Natural killer cell (primary cell): ENCODE data around the gene EEA1. TPM values are rescaled to one million over a fixed set of nuclear protein-coding genes. Genes with fewer than 3 reads are reported as not detected.

Source experiments
- ATAC-seq, 3 donors: fragments of 150-1000 bp in 2 of 3; fragments of 200-7000 bp in 1 of 3; cut with Tn5 transposase; 1 replicate in 1 of 3; 2 replicates in 2 of 3; pipeline ENCODE4 v1.10.0; 2021; ENCODE audit warnings: mild to moderate bottlenecking in 2 of 3, moderate library complexity in 2 of 3
- DNase-seq, 2 donors: peaks; one replicate each; pipeline versions ENCODE4 v3.0.0 to v3.0.0-alpha.2; 2013 to 2021; ENCODE audit warnings: mixed read lengths in 1 of 2
- H3K27ac ChIP-seq: one replicate; pipeline ENCODE4 v1.5.1; 2013; ENCODE audit warnings: mild to moderate bottlenecking, low read length
- H3K27me3 ChIP-seq: one replicate; pipeline ENCODE4 v1.6.1; 2013; ENCODE audit warnings: low read length; ENCODE audit not compliant: control insufficient read depth, insufficient read depth
- H3K36me3 ChIP-seq: one replicate; pipeline ENCODE4 v1.6.1; 2013; ENCODE audit warnings: low read length; ENCODE audit not compliant: control insufficient read depth, insufficient read depth
- H3K4me1 ChIP-seq: one replicate; pipeline ENCODE4 v1.6.1; 2013; ENCODE audit warnings: low read length; ENCODE audit not compliant: control insufficient read depth, insufficient read depth
- H3K4me3 ChIP-seq: one replicate; pipeline ENCODE4 v1.5.1; 2013; ENCODE audit warnings: low read length
- H3K9me3 ChIP-seq: one replicate; pipeline ENCODE4 v1.6.1; 2013; ENCODE audit warnings: low read length; ENCODE audit not compliant: control insufficient read depth, insufficient read depth
- H3K27ac Mint-ChIP-seq, 2 donors: one replicate each; pipeline ENCODE4 v1.8.0; 2022; ENCODE audit warnings: mild to moderate bottlenecking in 2 of 2, mixed read lengths in 2 of 2, moderate library complexity in 1 of 2
- H3K27me3 Mint-ChIP-seq, 2 donors: one replicate each; pipeline ENCODE4 v1.8.0; 2022; ENCODE audit warnings: low read depth in 2 of 2, mixed read lengths in 2 of 2
- H3K36me3 Mint-ChIP-seq: one replicate; pipeline ENCODE4 v1.8.0; 2022; ENCODE audit warnings: mixed read lengths
- H3K4me1 Mint-ChIP-seq, 2 donors: one replicate each; pipeline ENCODE4 v1.8.0; 2022; ENCODE audit warnings: mixed read lengths in 2 of 2
- H3K4me3 Mint-ChIP-seq: one replicate; pipeline ENCODE4 v1.8.0; 2022; ENCODE audit warnings: mild to moderate bottlenecking, moderate library complexity, mixed read lengths
- H3K9me3 Mint-ChIP-seq, 2 donors: one replicate each; pipeline ENCODE4 v1.8.0; 2022; ENCODE audit warnings: mixed read lengths in 2 of 2
- WGBS: methylation state at CpG from one replicate; pipeline ENCODE4 v1.1.7; 2013; ENCODE audit warnings: missing lambda C conversion rate; ENCODE audit not compliant: insufficient coverage; 5-methylcytosine and 5-hydroxymethylcytosine counted together
- intact Hi-C: fragments of 100-400 bp; cut with micrococcal nuclease; formaldehyde crosslinking; loops from one replicate; pipeline ENCODE4 v1.14.2; 2022
- total RNA-seq, 4 donors: library from RNA; stranded (reverse); fragments of 120-200 nt in 1 of 4; gene quantifications; one replicate each; pipeline versions ENCODE4 v1.2.3 to v1.2.4, GENCODE V29; 2013 to 2022
- TF ChIP-seq, protein P1 (sequence below): fragments of 200-600 bp; IDR thresholded peaks from one replicate; pipeline ENCODE4 v1.8.0; 2022; ENCODE audit warnings: antibody characterized with exemption

EEA1 gene
- total RNA-seq, 3 donors from 2014 or later (not counting 1 experiment from before 2014, with no cell fraction given) = 15.0 to 20.0 (median 15.0) TPM

DNA sequence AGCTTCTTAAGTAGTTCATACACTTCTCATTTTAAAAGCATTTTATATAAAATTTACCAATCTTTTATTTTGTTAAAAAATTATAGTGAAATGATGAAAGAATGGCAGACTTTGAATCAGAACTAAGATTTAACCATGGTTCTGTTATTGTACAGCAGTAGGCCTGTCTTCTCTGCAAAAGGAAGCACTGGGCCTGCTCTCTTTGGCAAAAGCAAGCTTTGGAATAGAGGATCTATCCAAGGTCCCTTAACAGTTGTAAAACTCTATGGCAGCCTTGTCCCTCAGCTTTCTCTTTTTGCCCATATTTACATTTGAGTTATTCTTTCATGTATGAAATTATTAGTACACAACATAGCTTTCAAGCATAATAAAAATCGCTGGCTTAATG is 143.5 kb downstream of the EEA1 start:
- Mint-ChIP-seq H3K9me3 (peaks cover 0 to 2% of the 10 kb centered on the region in 2 donors), H3K4me3 (no peak overlapping the region), H3K27ac (no peak overlapping the region), H3K36me3 (no peaks in the 10 kb centered on the region), H3K27me3 (no peaks in the 10 kb centered on the region), H3K4me1 (peaks cover 5 to 8% of the 10 kb centered on the region in 2 donors)
- no CpG with 5 or more reads among the region's 1 CpG for WGBS
- TF ChIP-seq, protein P1, sequence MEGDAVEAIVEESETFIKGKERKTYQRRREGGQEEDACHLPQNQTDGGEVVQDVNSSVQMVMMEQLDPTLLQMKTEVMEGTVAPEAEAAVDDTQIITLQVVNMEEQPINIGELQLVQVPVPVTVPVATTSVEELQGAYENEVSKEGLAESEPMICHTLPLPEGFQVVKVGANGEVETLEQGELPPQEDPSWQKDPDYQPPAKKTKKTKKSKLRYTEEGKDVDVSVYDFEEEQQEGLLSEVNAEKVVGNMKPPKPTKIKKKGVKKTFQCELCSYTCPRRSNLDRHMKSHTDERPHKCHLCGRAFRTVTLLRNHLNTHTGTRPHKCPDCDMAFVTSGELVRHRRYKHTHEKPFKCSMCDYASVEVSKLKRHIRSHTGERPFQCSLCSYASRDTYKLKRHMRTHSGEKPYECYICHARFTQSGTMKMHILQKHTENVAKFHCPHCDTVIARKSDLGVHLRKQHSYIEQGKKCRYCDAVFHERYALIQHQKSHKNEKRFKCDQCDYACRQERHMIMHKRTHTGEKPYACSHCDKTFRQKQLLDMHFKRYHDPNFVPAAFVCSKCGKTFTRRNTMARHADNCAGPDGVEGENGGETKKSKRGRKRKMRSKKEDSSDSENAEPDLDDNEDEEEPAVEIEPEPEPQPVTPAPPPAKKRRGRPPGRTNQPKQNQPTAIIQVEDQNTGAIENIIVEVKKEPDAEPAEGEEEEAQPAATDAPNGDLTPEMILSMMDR = no peak
- intact Hi-C loops = loop anchor here (1.0 to 10.0 kb wide), 4 partner anchors 199 to 1315 kb away; no protein-coding TSS in a partner anchor
- Histone ChIP-seq H3K36me3 (peaks cover 4% of the 10 kb centered on the region), H3K4me1 (no peaks in the 10 kb centered on the region), H3K9me3 (no peaks in the 10 kb centered on the region), H3K27ac (no peak overlapping the region), H3K27me3 (no peaks in the 10 kb centered on the region), H3K4me3 (no peak overlapping the region)
- DNase-seq (no peak), ATAC-seq (no peak)

DNA sequence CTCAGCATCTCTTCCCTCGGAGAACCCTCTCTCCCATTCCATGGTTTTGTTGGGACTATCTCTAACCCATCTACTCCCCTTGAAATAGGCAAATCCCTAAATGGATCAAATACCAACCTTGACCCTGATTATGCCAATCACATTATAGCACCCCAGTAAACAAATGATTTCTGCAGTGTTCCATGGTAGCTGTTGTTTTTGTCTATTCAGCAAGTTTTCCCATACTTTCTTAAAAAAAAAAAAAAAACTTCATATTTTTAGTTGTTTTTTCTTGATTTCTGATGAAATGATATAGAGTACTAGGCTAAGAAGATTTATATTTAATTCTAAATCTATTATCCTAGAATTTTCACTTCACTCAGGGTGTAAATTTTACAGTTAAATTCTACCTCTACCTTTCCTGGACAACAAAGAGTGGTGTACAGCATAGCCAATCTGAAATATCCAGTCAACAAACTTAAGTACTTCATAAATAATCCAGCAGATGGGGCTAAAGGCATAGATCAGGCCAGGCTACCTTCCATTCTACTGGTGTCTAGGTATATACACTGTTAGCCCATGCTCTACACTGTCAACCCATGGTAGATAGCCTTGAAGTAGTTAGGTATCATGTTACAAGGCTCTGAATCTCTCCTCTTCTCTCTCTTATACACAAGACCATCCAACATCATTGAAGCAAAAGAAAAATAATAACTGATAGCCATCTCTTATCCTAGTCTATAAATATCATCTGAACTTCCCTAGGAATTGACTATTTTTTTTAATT is 144.1 kb downstream of the EEA1 start:
- Mint-ChIP-seq H3K27me3 (no peaks in the 10 kb centered on the region), H3K27ac (no peak overlapping the region), H3K4me3 (no peak overlapping the region), H3K4me1 (peaks cover 0 to 8% of the 10 kb centered on the region in 2 donors), H3K9me3 (no peaks in the 10 kb centered on the region), H3K36me3 (no peaks in the 10 kb centered on the region)
- intact Hi-C loops = loop anchor here (1.0 to 10.0 kb wide), 4 partner anchors 200 to 1316 kb away; no protein-coding TSS in a partner anchor
- ATAC-seq (peak; percentile 89 to 99 (median 98)), DNase-seq (peak in 1 of 2 donors; percentile 80)
- no peaks in the 10 kb centered on the region for H3K9me3 ChIP-seq
- H3K4me1 ChIP-seq = no peaks in the 10 kb centered on the region
- TF ChIP-seq, protein P1 = peak; percentile 62
- H3K27ac ChIP-seq = no peak overlapping the region
- WGBS = 88% methylated on average over 1 of the region's 1 CpG
- H3K36me3 ChIP-seq = peaks cover 6% of the 10 kb centered on the region
- H3K4me3 ChIP-seq = no peak overlapping the region
- no peaks in the 10 kb centered on the region for H3K27me3 ChIP-seq

DNA sequence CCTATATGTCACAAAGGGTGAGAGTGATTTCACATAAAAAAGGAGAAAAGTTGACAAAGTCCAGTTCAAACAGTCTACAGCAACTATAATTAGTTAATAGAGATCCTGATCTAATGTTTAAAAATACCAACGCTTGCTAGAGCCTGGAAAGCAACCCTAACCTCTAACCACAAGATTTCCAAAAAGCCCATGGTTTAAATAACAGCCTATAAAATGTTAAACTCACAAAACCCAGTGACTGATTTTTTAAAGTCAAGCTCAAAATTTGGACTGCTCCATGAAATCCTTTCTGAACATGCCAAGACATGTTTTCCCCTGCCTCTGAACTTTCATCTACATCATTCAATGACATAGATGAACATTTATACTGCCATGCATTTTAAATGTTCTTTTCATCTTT is 144.7 kb downstream of the EEA1 start:
- Histone ChIP-seq H3K4me3 (no peak overlapping the region), H3K27ac (no peak overlapping the region), H3K4me1 (no peaks in the 10 kb centered on the region), H3K9me3 (no peaks in the 10 kb centered on the region), H3K36me3 (peaks cover 12% of the 10 kb centered on the region), H3K27me3 (no peaks in the 10 kb centered on the region)
- no peaks in the 10 kb centered on the region for H3K9me3 Mint-ChIP-seq
- ATAC-seq (no peak), DNase-seq (no peak)
- TF ChIP-seq, protein P1 = no peak
- intact Hi-C loops = loop anchor here (2.0 to 10.0 kb wide), 3 partner anchors 200 to 1316 kb away; no protein-coding TSS in a partner anchor
- H3K27me3 Mint-ChIP-seq = no peaks in the 10 kb centered on the region
- 50% methylated on average over 1 of the region's 1 CpG for WGBS
- H3K4me3 Mint-ChIP-seq = no peak overlapping the region
- no peaks in the 10 kb centered on the region for H3K36me3 Mint-ChIP-seq
- H3K27ac Mint-ChIP-seq = no peak overlapping the region
- H3K4me1 Mint-ChIP-seq = peaks cover 0 to 3% of the 10 kb centered on the region in 2 donors
